MM.1S (cell line): ENCODE data around the gene CAPS.
"Not testable (repeated sequence)": the region's sequence is repeated elsewhere in the genome, so short reads cannot be mapped to it uniquely, and the experiment has no call there.

Experiments used
- DNase-seq: peaks from one replicate; pipeline ENCODE4 v3.0.0-alpha.2; 2015
- H2AFZ ChIP-seq: fragments of 300-600 bp; sonication (generic); 2 replicates; pipeline ENCODE4 v1.6.0; 2016; ENCODE audit warnings: antibody characterized with exemption, low read length
- H3F3A ChIP-seq: fragments of 300-600 bp; sonication (generic); 2 replicates; pipeline ENCODE4 v1.6.1; 2016; ENCODE audit warnings: mild to moderate bottlenecking, antibody characterized with exemption, low read length, moderate library complexity, mixed read lengths; ENCODE audit not compliant: insufficient read depth
- H3K27ac ChIP-seq: fragments of 300-600 bp; sonication (generic); 2 replicates; pipeline ENCODE4 v1.5.1; 2016; ENCODE audit warnings: mild to moderate bottlenecking, low read length
- H3K27me3 ChIP-seq: fragments of 300-600 bp; sonication (generic); replicated peaks from 2 replicates; pipeline ENCODE4 v1.6.0; 2016; ENCODE audit warnings: low read length; ENCODE audit not compliant: insufficient read depth
- H3K36me3 ChIP-seq: fragments of 300-600 bp; sonication (generic); replicated peaks from 2 replicates; pipeline ENCODE4 v1.6.1; 2016; ENCODE audit warnings: mild to moderate bottlenecking, low read length, mixed read lengths; ENCODE audit not compliant: insufficient read depth
- H3K4me1 ChIP-seq: fragments of 300-600 bp; sonication (generic); 2 replicates; pipeline ENCODE4 v1.6.1; 2016; ENCODE audit warnings: low read length, mixed read lengths
- H3K4me2 ChIP-seq: fragments of 300-600 bp; sonication (generic); 2 replicates; pipeline ENCODE4 v1.6.0; 2016; ENCODE audit warnings: low read depth, low read length
- H3K4me3 ChIP-seq: fragments of 300-600 bp; sonication (generic); 2 replicates; pipeline ENCODE4 v1.5.1; 2016; ENCODE audit warnings: low read length, mixed read lengths
- H3K79me2 ChIP-seq: fragments of 300-600 bp; sonication (generic); 2 replicates; pipeline ENCODE4 v1.6.1; 2016; ENCODE audit warnings: mixed run types, low read length, mixed read lengths
- H3K9ac ChIP-seq: fragments of 300-600 bp; sonication (generic); 2 replicates; pipeline ENCODE4 v1.6.1; 2016; ENCODE audit warnings: low read length, mixed read lengths
- H3K9me2 ChIP-seq: fragments of 300-600 bp; sonication (generic); replicated peaks from 2 replicates; pipeline ENCODE4 v1.6.1; 2016; ENCODE audit warnings: mild to moderate bottlenecking, low read length, mixed read lengths; ENCODE audit not compliant: insufficient read depth
- H3K9me3 ChIP-seq: fragments of 300-600 bp; sonication (generic); replicated peaks from 2 replicates; pipeline ENCODE4 v1.6.1; 2016; ENCODE audit warnings: mild to moderate bottlenecking, low read length, mixed read lengths; ENCODE audit not compliant: insufficient read depth
- H4K20me1 ChIP-seq: fragments of 300-600 bp; sonication (generic); 2 replicates; pipeline ENCODE4 v1.6.1; 2016; ENCODE audit warnings: mild to moderate bottlenecking, low read length, moderate library complexity, mixed read lengths; ENCODE audit not compliant: insufficient read depth
- EZH2 ChIP-seq: fragments of 300-600 bp; sonication (generic); optimal IDR thresholded peaks from 2 replicates; pipeline ENCODE3; 2017; ENCODE audit warnings: low read depth, mild to moderate bottlenecking, antibody characterized with exemption, low read length, mixed read lengths
- EZH2phosphoT487 ChIP-seq: fragments of 300-600 bp; sonication (generic); IDR thresholded peaks from 2 replicates; pipeline ENCODE4 v1.6.1; 2018; ENCODE audit warnings: antibody characterized with exemption, low read length
- TF ChIP-seq, protein P1 (sequence below): fragments of 300-600 bp; sonication (generic); IDR thresholded peaks from 2 replicates; pipeline ENCODE4 v1.5.1; 2016; ENCODE audit warnings: antibody characterized with exemption, low read length, mixed read lengths

Gene CAPS

DNA sequence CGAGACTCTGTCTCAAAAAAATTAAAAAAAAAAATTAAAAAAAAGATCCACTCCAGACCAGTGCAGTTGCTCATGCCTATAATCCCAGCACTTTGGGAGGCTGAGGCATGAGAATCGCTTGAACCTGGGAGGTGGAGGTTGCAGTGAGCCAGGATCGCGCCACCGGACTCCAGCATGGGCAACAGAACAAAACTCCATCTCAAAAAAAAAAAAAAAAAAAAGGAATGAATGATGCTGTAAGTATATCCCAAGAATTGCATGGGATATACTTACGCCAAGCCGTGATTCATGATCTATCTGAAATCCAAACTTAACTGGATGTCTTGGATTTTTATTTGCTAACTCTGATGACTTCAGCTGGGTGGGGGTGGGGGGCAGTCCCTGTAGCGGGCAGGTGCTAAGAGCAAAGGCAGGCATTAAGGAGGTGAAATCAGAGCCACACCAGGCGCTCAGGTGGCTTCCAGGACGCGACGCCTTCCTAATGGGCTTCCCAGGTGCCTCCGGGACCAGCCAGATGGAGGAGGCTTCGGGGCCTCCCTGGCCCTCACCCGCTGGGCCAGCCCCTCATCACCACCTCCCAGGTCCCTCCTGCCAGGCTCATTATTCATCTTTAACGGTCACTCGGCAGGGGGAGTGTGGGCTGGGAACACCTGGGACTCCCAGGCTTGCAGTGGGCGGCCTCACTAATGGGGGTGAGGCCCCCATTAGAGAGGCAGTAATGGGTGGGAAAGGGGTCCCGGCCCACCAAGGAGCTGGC lies 32.3 kb upstream of the CAPS start:
- H3K36me3 ChIP-seq, result no peaks in the 10 kb centered on the region
- H3K4me2 ChIP-seq, result no peak overlapping the region
- TF ChIP-seq, protein P1, sequence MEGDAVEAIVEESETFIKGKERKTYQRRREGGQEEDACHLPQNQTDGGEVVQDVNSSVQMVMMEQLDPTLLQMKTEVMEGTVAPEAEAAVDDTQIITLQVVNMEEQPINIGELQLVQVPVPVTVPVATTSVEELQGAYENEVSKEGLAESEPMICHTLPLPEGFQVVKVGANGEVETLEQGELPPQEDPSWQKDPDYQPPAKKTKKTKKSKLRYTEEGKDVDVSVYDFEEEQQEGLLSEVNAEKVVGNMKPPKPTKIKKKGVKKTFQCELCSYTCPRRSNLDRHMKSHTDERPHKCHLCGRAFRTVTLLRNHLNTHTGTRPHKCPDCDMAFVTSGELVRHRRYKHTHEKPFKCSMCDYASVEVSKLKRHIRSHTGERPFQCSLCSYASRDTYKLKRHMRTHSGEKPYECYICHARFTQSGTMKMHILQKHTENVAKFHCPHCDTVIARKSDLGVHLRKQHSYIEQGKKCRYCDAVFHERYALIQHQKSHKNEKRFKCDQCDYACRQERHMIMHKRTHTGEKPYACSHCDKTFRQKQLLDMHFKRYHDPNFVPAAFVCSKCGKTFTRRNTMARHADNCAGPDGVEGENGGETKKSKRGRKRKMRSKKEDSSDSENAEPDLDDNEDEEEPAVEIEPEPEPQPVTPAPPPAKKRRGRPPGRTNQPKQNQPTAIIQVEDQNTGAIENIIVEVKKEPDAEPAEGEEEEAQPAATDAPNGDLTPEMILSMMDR, result no peak
- TF ChIP-seq EZH2 (no peak), EZH2phosphoT487 (no peak)
- H3K27me3 ChIP-seq, result peaks cover 91% of the 10 kb centered on the region
- H3K9ac ChIP-seq, result no peak overlapping the region
- DNase-seq, result no peak
- H3K9me3 ChIP-seq, result no peaks in the 10 kb centered on the region
- H3K9me2 ChIP-seq, result no peaks in the 10 kb centered on the region
- H2AFZ ChIP-seq, result no peak overlapping the region
- no peaks in the 10 kb centered on the region for H4K20me1 ChIP-seq
- no peaks in the 10 kb centered on the region for H3K79me2 ChIP-seq
- H3F3A ChIP-seq, result no peaks in the 10 kb centered on the region
- no peak overlapping the region for H3K4me3 ChIP-seq
- H3K27ac ChIP-seq, result no peak overlapping the region
- H3K4me1 ChIP-seq, result no peaks in the 10 kb centered on the region

DNA sequence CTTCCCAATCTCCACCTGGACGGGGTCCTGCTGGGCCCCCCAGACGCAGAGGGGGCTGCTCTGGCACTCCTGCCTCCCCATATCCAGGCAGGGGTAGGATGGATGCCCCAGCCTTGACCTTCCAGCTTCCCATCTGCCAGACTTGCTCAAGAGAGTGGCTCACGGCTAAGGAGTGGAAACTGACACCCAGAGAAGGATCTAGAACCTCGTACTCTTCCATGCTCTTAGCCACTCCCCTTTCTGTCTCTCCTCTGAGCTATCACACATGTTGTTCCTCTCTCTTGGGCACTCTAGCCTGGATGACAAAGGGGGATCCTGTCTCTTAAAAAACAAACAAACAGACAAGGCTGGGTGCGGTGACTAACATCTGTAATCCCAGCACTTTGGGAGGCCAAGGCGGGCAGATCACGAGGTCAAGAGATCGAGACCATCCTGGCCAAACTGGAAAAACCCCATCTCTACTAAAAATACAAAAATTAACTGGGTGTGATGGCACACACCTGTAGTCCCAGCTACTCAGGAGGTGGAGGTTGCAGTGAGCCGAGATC lies 31.6 kb upstream of the CAPS start:
- no peak for DNase-seq
- Histone ChIP-seq H4K20me1 (no peaks in the 10 kb centered on the region), H3K79me2 (no peaks in the 10 kb centered on the region), H3K9me3 (no peaks in the 10 kb centered on the region), H3F3A (no peaks in the 10 kb centered on the region), H3K27me3 (peaks cover 92% of the 10 kb centered on the region), H3K4me3 (no peak overlapping the region), H3K27ac (no peak overlapping the region), H3K9me2 (no peaks in the 10 kb centered on the region), H3K4me2 (no peak overlapping the region), H3K36me3 (no peaks in the 10 kb centered on the region), H3K4me1 (no peaks in the 10 kb centered on the region), H3K9ac (no peak overlapping the region), H2AFZ (no peak overlapping the region)
- TF ChIP-seq EZH2 (no peak), EZH2phosphoT487 (no peak)

DNA sequence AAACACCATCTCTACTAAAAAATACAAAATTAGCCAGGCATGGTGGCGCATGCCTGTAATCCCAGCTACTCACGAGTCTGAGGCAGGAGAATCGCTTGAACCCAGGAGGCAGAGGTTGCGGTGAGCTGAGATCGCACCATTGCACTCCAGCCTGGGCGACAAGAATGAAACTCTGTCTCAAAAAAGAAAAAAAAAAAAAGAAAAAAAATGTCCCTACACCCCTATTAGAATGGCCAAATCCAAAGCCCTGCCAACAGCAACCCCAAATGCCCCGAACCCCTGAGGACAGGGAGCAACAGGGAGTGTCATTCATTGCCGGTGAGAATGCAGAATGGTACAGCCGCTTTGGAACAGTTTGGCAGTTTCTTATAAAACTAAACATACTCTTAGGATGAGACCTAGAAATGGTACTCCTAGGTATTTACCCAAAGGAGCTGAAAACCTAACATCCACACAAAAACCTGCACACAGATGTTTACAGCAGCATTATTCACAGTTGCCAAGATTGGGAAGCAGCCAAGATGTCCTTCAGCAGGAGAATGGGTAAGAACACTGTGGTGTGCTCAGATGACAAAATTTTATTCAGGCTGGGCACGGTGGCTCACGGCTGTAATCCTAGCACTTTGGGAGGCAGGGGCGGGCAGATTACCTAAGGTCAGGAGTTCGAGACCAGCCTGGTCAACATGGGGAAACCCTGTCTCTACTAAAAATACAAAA lies 30.7 kb upstream of the CAPS start:
- not testable (repeated sequence) for H3K4me2 ChIP-seq, DNase-seq, H3K9me3 ChIP-seq

DNA sequence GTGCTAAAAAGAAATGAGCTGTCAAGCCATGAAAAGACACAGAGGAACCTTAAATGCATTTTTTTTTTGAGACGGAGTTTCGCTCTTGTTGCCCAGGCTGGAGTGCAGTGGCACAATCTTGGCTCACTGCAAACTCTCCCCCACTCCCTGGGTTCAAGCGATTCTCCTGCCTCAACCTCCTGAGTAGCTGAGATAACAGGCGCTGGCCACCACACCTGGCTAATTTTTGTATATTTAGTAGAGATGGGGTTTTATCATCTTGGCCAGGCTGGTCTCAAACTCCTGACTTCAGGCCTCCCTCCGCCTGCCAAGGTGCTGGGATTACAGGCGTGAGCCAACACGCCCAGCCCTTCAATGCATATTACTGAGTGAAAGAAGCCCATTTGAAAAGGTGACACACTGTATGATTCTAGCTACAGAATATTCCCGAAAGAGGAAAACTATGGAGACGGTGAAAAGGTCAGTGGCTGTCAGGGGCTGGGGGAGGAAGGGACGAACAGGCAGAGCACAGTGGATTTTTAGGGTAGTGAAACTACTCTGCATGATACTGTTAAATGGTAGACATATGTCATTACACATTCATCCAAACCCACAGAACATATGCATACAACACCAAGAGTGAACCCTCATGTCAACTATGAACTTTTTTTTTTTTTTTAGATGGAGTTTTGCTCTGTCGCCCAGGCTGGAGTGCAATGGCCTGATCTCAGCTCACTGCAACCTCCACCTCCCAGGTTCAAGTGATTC lies 29.8 kb upstream of the CAPS start:
- not testable (repeated sequence) for H3K4me2 ChIP-seq, H3K4me3 ChIP-seq, H2AFZ ChIP-seq, H3F3A ChIP-seq, H3K9me2 ChIP-seq, H3K4me1 ChIP-seq, H3K9me3 ChIP-seq, H3K79me2 ChIP-seq, H4K20me1 ChIP-seq, H3K9ac ChIP-seq, H3K27ac ChIP-seq, H3K36me3 ChIP-seq, DNase-seq
- H3K27me3 ChIP-seq, result peaks cover 85% of the 10 kb centered on the region

More for the DNA sequence above, 30.7 kb upstream of the CAPS start:
- not testable (repeated sequence) for H3F3A ChIP-seq, H4K20me1 ChIP-seq, H2AFZ ChIP-seq, H3K4me3 ChIP-seq, H3K4me1 ChIP-seq, H3K9me2 ChIP-seq, H3K36me3 ChIP-seq, H3K27ac ChIP-seq, H3K9ac ChIP-seq, H3K79me2 ChIP-seq
- peaks cover 88% of the 10 kb centered on the region for H3K27me3 ChIP-seq
